Measurements from ENCODE around the gene STBD1.
"Not testable (repeated sequence)": the region's sequence is repeated elsewhere in the genome, so short reads cannot be mapped to it uniquely, and the experiment has no call there.

DNA sequence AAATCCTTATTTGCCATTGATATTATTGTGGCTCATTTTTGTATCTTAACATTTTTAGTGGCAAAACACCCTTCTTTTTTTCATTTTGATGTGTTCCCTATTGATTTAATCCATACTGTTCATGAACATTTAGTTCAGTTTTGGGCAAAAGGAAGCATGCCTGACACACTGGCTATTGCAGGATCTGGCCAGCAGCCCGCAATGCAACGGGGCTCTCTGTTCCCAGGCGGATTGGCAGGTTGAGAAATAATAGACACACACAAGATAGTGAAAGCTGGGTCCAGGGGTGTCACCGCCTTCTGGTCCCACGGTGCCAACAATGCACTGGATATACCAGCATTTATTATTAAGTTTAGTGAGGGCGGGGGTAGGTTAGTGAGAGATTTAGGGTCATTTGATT, 24.9 kb upstream of the STBD1 start:
- TF ChIP-seq, protein P1, sequence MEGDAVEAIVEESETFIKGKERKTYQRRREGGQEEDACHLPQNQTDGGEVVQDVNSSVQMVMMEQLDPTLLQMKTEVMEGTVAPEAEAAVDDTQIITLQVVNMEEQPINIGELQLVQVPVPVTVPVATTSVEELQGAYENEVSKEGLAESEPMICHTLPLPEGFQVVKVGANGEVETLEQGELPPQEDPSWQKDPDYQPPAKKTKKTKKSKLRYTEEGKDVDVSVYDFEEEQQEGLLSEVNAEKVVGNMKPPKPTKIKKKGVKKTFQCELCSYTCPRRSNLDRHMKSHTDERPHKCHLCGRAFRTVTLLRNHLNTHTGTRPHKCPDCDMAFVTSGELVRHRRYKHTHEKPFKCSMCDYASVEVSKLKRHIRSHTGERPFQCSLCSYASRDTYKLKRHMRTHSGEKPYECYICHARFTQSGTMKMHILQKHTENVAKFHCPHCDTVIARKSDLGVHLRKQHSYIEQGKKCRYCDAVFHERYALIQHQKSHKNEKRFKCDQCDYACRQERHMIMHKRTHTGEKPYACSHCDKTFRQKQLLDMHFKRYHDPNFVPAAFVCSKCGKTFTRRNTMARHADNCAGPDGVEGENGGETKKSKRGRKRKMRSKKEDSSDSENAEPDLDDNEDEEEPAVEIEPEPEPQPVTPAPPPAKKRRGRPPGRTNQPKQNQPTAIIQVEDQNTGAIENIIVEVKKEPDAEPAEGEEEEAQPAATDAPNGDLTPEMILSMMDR (IDR thresholded peaks at IDR 0.05) = not testable (repeated sequence)
- TF ChIP-seq POLR2AphosphoS5 (IDR thresholded peaks at IDR 0.05; ENCODE audit: low read depth, low read length) = not testable (repeated sequence)
- TF ChIP-seq, protein P2, sequence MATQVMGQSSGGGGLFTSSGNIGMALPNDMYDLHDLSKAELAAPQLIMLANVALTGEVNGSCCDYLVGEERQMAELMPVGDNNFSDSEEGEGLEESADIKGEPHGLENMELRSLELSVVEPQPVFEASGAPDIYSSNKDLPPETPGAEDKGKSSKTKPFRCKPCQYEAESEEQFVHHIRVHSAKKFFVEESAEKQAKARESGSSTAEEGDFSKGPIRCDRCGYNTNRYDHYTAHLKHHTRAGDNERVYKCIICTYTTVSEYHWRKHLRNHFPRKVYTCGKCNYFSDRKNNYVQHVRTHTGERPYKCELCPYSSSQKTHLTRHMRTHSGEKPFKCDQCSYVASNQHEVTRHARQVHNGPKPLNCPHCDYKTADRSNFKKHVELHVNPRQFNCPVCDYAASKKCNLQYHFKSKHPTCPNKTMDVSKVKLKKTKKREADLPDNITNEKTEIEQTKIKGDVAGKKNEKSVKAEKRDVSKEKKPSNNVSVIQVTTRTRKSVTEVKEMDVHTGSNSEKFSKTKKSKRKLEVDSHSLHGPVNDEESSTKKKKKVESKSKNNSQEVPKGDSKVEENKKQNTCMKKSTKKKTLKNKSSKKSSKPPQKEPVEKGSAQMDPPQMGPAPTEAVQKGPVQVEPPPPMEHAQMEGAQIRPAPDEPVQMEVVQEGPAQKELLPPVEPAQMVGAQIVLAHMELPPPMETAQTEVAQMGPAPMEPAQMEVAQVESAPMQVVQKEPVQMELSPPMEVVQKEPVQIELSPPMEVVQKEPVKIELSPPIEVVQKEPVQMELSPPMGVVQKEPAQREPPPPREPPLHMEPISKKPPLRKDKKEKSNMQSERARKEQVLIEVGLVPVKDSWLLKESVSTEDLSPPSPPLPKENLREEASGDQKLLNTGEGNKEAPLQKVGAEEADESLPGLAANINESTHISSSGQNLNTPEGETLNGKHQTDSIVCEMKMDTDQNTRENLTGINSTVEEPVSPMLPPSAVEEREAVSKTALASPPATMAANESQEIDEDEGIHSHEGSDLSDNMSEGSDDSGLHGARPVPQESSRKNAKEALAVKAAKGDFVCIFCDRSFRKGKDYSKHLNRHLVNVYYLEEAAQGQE (IDR thresholded peaks at IDR 0.05; ENCODE audit: insufficient read depth in 1 of 2, low read depth in 2 of 2, low read length in 1 of 2) = not testable (repeated sequence)

All from Panc1 (cell line).